ENCODE results near the gene NCOA3. TPM values are rescaled to one million over a fixed set of nuclear protein-coding genes. Genes with fewer than 3 reads are reported as not detected.
"Not testable (repeated sequence)": the region's sequence is repeated elsewhere in the genome, so short reads cannot be mapped to it uniquely, and the experiment has no call there.

Gene NCOA3
- polyA plus RNA-seq, 1 of the 3 experiments (the other 2 are of a cell fraction) = 5.8 TPM

DNA sequence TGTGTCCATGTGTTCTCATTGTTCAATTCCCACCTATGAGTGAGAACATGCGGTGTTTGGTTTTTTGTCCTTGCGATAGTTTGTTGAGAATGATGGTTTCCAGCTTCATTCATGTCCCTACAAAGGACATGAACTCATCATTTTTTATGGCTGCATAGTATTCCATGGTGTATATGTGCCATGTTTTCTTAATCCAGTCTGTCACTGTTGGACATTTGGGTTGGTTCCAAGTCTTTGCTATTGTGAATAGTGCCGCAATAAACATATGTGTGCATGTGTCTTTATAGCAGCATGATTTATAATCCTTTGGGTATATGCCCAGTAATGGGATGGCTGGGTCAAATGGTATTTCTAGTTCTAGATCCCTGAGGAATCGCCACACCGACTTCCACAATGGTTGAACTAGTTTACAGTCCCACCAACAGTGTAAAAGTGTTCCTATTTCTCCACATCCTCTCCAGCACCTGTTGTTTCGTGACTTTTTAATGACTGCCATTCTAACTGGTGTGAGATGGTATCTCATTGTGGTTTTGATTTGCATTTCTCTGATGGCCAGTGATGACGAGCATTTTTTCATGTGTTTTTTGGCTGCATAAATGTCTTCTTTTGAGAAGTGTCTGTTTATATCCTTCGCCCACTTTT is 52.0 kb downstream of the NCOA3 start:
- H3K4me3 ChIP-seq (ENCODE audit: low read depth in 2 of 2, low read length in 1 of 2); H3K27me3 ChIP-seq (ENCODE audit: insufficient read depth); H3K36me3 ChIP-seq (replicated peaks in 1 of 2; ENCODE audit: control insufficient read depth in 1 of 2, insufficient read depth in 2 of 2, low read length in 1 of 2); CTCF ChIA-PET; H3K4me2 ChIP-seq; DNase-seq; H3K9me2 ChIP-seq; H4K20me1 ChIP-seq (ENCODE audit: insufficient read depth); H2AFZ ChIP-seq (ENCODE audit: low read depth); H3K9ac ChIP-seq; POLR2A ChIA-PET; H3K27ac ChIP-seq (ENCODE audit: low read depth in 2 of 2, low read length in 1 of 2); H3K9me3 ChIP-seq: not testable (repeated sequence)
- peaks cover 4 to 12% of the 10 kb centered on the region in 2 experiments; a peak in 3 of 4 replicates for H3K4me1 ChIP-seq (ENCODE audit: control insufficient read depth in 1 of 2, insufficient read depth in 2 of 2, low read depth in 1 of 2, low read length in 1 of 2)
- H3F3A ChIP-seq (replicated peaks; ENCODE audit: insufficient read depth) = peaks cover 12% of the 10 kb centered on the region
- 93% methylated on average over 5 of the region's 8 CpGs for WGBS (ENCODE audit: low lambda C conversion rate)
- peaks cover 38% of the 10 kb centered on the region for H3K79me2 ChIP-seq (ENCODE audit: insufficient read depth)

DNA sequence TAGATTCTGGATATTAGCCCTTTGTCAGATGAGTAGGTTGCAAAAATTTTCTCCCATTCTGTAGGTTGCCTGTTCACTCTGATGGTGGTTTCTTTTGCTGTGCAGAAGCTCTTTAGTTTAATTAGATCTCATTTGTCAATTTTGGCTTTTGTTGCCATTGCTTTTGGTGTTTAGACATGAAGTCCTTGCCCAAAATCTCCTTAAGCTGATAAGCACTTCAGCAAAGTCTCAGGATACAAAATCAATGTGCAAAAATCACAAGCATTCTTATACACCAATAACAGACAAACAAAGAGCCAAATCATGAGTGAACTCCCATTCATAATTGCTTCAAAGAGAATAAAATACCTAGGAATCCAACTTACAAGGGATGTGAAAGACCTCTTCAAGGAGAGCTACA is 52.6 kb downstream of the NCOA3 start:
- H4K20me1 ChIP-seq (ENCODE audit: insufficient read depth); POLR2A ChIA-PET; H3K27ac ChIP-seq (ENCODE audit: low read depth in 2 of 2, low read length in 1 of 2); H3K27me3 ChIP-seq (ENCODE audit: insufficient read depth); H3K9ac ChIP-seq; H3K4me2 ChIP-seq; H3K4me3 ChIP-seq (ENCODE audit: low read depth in 2 of 2, low read length in 1 of 2); CTCF ChIA-PET; H3K9me3 ChIP-seq; DNase-seq; H3K36me3 ChIP-seq (replicated peaks in 1 of 2; ENCODE audit: control insufficient read depth in 1 of 2, insufficient read depth in 2 of 2, low read length in 1 of 2); H2AFZ ChIP-seq (ENCODE audit: low read depth); H3K9me2 ChIP-seq: not testable (repeated sequence)
- H3F3A ChIP-seq (replicated peaks; ENCODE audit: insufficient read depth) = peaks cover 12% of the 10 kb centered on the region
- H3K4me1 ChIP-seq (ENCODE audit: control insufficient read depth in 1 of 2, insufficient read depth in 2 of 2, low read depth in 1 of 2, low read length in 1 of 2) = peaks cover 4 to 17% of the 10 kb centered on the region in 2 experiments; a peak in 3 of 4 replicates
- peaks cover 33% of the 10 kb centered on the region for H3K79me2 ChIP-seq (ENCODE audit: insufficient read depth)

DNA sequence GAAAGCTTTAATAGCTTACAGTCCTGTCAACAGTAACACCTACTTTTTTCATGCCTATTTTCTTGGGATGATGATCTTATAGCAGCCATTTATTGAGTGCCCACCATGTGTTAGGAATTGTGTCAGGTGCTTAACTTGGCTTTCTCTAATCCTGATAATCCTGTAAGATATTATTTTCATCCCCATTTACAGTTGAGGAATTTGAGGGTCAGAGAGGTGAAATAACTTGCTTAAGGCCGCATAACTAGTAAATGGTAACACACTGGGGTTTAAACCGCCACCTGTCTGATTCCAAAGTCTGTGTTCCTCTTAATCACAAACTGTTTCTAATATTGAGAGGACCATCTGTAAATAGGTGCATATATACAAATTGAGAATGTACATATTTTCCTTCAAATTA is 55.5 kb downstream of the NCOA3 start:
- CTCF ChIA-PET = no interaction called here
- H3F3A ChIP-seq (replicated peaks; ENCODE audit: insufficient read depth) = peaks cover 3% of the 10 kb centered on the region
- H4K20me1 ChIP-seq (ENCODE audit: insufficient read depth) = peaks cover 19% of the 10 kb centered on the region
- no peaks in the 10 kb centered on the region for H3K9me2 ChIP-seq
- H3K4me2 ChIP-seq = no peak overlapping the region
- POLR2A ChIA-PET = no interaction called here
- H3K4me1 ChIP-seq (ENCODE audit: control insufficient read depth in 1 of 2, insufficient read depth in 2 of 2, low read depth in 1 of 2, low read length in 1 of 2) = peaks cover 0 to 22% of the 10 kb centered on the region in 2 experiments; a peak in 1 of 4 replicates
- peaks cover 51% of the 10 kb centered on the region for H3K79me2 ChIP-seq (ENCODE audit: insufficient read depth)
- H3K36me3 ChIP-seq (replicated peaks in 1 of 2; ENCODE audit: control insufficient read depth in 1 of 2, insufficient read depth in 2 of 2, low read length in 1 of 2) = no peaks in the 10 kb centered on the region
- no peak overlapping the region for H3K9ac ChIP-seq
- H3K27me3 ChIP-seq (ENCODE audit: insufficient read depth) = no peaks in the 10 kb centered on the region
- H3K9me3 ChIP-seq = no peaks in the 10 kb centered on the region
- H2AFZ ChIP-seq (ENCODE audit: low read depth) = no peak overlapping the region
- no peak overlapping the region for H3K4me3 ChIP-seq (ENCODE audit: low read depth in 2 of 2, low read length in 1 of 2)
- H3K27ac ChIP-seq (ENCODE audit: low read depth in 2 of 2, low read length in 1 of 2) = no peak overlapping the region
- no peak for DNase-seq
- WGBS (ENCODE audit: low lambda C conversion rate) = 92% methylated on average over 2 of the region's 2 CpGs
- TF ChIP-seq MAX (IDR thresholded peaks at IDR 0.05; ENCODE audit: low read depth) = no peak
- no peak for TF ChIP-seq FOXM1 (IDR thresholded peaks at IDR 0.05; ENCODE audit: low read depth)
- no peak for TF ChIP-seq FOXJ3 (CRISPR knock-in tag; IDR thresholded peaks at IDR 0.05)
- no peak for TF ChIP-seq IRF3 (IDR thresholded peaks at IDR 0.05; ENCODE audit: low read depth, low read length)
- TF ChIP-seq, protein P1, sequence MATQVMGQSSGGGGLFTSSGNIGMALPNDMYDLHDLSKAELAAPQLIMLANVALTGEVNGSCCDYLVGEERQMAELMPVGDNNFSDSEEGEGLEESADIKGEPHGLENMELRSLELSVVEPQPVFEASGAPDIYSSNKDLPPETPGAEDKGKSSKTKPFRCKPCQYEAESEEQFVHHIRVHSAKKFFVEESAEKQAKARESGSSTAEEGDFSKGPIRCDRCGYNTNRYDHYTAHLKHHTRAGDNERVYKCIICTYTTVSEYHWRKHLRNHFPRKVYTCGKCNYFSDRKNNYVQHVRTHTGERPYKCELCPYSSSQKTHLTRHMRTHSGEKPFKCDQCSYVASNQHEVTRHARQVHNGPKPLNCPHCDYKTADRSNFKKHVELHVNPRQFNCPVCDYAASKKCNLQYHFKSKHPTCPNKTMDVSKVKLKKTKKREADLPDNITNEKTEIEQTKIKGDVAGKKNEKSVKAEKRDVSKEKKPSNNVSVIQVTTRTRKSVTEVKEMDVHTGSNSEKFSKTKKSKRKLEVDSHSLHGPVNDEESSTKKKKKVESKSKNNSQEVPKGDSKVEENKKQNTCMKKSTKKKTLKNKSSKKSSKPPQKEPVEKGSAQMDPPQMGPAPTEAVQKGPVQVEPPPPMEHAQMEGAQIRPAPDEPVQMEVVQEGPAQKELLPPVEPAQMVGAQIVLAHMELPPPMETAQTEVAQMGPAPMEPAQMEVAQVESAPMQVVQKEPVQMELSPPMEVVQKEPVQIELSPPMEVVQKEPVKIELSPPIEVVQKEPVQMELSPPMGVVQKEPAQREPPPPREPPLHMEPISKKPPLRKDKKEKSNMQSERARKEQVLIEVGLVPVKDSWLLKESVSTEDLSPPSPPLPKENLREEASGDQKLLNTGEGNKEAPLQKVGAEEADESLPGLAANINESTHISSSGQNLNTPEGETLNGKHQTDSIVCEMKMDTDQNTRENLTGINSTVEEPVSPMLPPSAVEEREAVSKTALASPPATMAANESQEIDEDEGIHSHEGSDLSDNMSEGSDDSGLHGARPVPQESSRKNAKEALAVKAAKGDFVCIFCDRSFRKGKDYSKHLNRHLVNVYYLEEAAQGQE (IDR thresholded peaks at IDR 0.05; ENCODE audit: low read depth, low read length) = no peak
- TF ChIP-seq, protein P2, sequence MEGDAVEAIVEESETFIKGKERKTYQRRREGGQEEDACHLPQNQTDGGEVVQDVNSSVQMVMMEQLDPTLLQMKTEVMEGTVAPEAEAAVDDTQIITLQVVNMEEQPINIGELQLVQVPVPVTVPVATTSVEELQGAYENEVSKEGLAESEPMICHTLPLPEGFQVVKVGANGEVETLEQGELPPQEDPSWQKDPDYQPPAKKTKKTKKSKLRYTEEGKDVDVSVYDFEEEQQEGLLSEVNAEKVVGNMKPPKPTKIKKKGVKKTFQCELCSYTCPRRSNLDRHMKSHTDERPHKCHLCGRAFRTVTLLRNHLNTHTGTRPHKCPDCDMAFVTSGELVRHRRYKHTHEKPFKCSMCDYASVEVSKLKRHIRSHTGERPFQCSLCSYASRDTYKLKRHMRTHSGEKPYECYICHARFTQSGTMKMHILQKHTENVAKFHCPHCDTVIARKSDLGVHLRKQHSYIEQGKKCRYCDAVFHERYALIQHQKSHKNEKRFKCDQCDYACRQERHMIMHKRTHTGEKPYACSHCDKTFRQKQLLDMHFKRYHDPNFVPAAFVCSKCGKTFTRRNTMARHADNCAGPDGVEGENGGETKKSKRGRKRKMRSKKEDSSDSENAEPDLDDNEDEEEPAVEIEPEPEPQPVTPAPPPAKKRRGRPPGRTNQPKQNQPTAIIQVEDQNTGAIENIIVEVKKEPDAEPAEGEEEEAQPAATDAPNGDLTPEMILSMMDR (IDR thresholded peaks at IDR 0.05) = no peak
- TF ChIP-seq PBX3 (IDR thresholded peaks at IDR 0.05) = no peak
- no peak for TF ChIP-seq RCOR1 (IDR thresholded peaks at IDR 0.05; ENCODE audit: low read length)
- TF ChIP-seq, protein P3, sequence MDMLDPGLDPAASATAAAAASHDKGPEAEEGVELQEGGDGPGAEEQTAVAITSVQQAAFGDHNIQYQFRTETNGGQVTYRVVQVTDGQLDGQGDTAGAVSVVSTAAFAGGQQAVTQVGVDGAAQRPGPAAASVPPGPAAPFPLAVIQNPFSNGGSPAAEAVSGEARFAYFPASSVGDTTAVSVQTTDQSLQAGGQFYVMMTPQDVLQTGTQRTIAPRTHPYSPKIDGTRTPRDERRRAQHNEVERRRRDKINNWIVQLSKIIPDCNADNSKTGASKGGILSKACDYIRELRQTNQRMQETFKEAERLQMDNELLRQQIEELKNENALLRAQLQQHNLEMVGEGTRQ (IDR thresholded peaks at IDR 0.05; ENCODE audit: borderline replicate concordance, low read depth, low read length) = no peak
- TF ChIP-seq NRF1 (IDR thresholded peaks at IDR 0.05; ENCODE audit: low read depth, low read length) = no peak
- no peak for TF ChIP-seq SMC3 (IDR thresholded peaks at IDR 0.05; ENCODE audit: low read depth, low read length)
- TF ChIP-seq FOSL2 (IDR thresholded peaks at IDR 0.05; ENCODE audit: borderline replicate concordance, low read depth) = no peak

All from SK-N-SH (cell line).